ENCODE data around the gene WWOX. TPM values are rescaled to one million over a fixed set of nuclear protein-coding genes. Genes with fewer than 3 reads are reported as not detected.

WWOX gene
- total and polyA plus RNA-seq, 2 of the 8 experiments (the other 6 are each of a cell fraction or from before 2014, with no cell fraction given) = 5.4 to 16.7 TPM

DNA sequence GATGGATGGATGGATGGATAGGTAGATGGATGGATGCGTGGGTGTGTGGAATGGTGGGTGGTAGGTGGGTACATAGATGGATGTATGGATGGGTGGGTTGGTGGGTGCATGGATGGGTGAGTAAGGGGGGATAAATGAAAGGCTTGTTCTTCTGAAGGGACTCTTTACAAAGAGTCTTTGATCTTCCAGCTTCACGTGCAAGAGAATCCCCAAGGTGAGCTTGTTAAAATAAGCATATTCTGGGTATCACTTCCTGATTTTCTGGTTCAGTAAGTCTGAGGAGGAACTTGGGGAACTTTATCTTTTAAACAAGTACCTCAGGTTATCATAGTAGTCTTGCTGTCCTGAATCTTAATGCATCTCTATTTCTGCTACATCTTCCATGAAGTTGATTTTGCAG is 862.0 kb downstream of the WWOX start:
- WGBS, 2 experiments (ENCODE audit: extremely low coverage in 1 of 2, insufficient coverage in 1 of 2, insufficient read length in 1 of 2, insufficient replicate concordance in 2 of 2, low coverage in 1 of 2, low lambda C conversion rate in 2 of 2, missing lambda C conversion rate in 1 of 2) = 93 to 100% methylated on average over 1 to 2 of the region's 2 CpGs
- Histone ChIP-seq H3K9ac (replicated peaks in 1 of 4; ENCODE audit: extremely low read depth in 1 of 4, low read depth in 3 of 4, low read length in 3 of 4) (no peak overlapping the region), H3K4me1 (replicated peaks in 1 of 4; ENCODE audit: control insufficient read depth in 3 of 4, insufficient read depth in 4 of 4, low read length in 3 of 4) (peaks cover 0 to 3% (median 0%) of the 10 kb centered on the region in 4 experiments; a peak in 1 of 7 replicates), H3K9me3 (ENCODE audit: insufficient read depth in 2 of 2, low read depth in 1 of 2, low read length in 1 of 2) (no peaks in the 10 kb centered on the region), H4K91ac (replicated peaks; ENCODE audit: insufficient read length, low read length) (no peak overlapping the region), H3K23ac (ENCODE audit: insufficient read length) (no peak overlapping the region), H3K27me3 (replicated peaks in 1 of 4; ENCODE audit: control insufficient read depth in 3 of 4, extremely low read depth in 1 of 4, insufficient read depth in 3 of 4, low read length in 3 of 4) (no peaks in the 10 kb centered on the region), H3K4me2 (ENCODE audit: insufficient read depth in 1 of 2, low read depth in 2 of 2, low read length in 2 of 2) (no peak overlapping the region), H4K20me1 (replicated peaks in 1 of 2; ENCODE audit: control insufficient read depth in 1 of 2, insufficient read depth in 2 of 2, low read length in 2 of 2) (no peaks in the 10 kb centered on the region), H4K8ac (ENCODE audit: extremely low read depth, insufficient read depth, low read length) (no peak overlapping the region), H3K79me2 (ENCODE audit: control insufficient read depth in 1 of 2, insufficient read depth in 2 of 2, low read length in 2 of 2) (no peaks in the 10 kb centered on the region), H2BK5ac (ENCODE audit: low read depth, low read length) (no peak overlapping the region), H3K14ac (ENCODE audit: insufficient read length) (no peak overlapping the region), H3K79me1 (ENCODE audit: low read depth, low read length) (no peaks in the 10 kb centered on the region), H2BK120ac (replicated peaks; ENCODE audit: low read depth, low read length) (no peak overlapping the region), H2BK12ac (ENCODE audit: low read depth, low read length) (no peak overlapping the region), H2BK15ac (ENCODE audit: low read length) (no peak overlapping the region), H2AK5ac (ENCODE audit: low read depth, low read length) (no peak overlapping the region), H3K56ac (replicated peaks; ENCODE audit: insufficient read length, low read depth, low read length) (no peak overlapping the region), H3K36me3 (ENCODE audit: control insufficient read depth in 2 of 4, insufficient read depth in 4 of 4, low read length in 3 of 4) (no peaks in the 10 kb centered on the region), H3K4ac (replicated peaks; ENCODE audit: insufficient read length, low read depth, low read length) (no peak overlapping the region), H3K23me2 (ENCODE audit: low read depth, low read length) (no peaks in the 10 kb centered on the region; the same call in 1 of the 2 replicates), H2BK20ac (ENCODE audit: low read length) (no peak overlapping the region), H4K5ac (ENCODE audit: insufficient read length, low read depth, low read length) (no peak overlapping the region), H3K18ac (ENCODE audit: extremely low read depth, low read length) (no peak overlapping the region), H2AFZ (ENCODE audit: low read length) (no peak overlapping the region), H3K27ac (ENCODE audit: low read depth, low read length) (no peak overlapping the region), H3K4me3 (ENCODE audit: extremely low read depth in 1 of 4, insufficient read depth in 2 of 4, low read depth in 3 of 4, low read length in 4 of 4) (no peak overlapping the region)
- CTCF ChIA-PET (ENCODE audit: partially characterized antibody) = interaction anchor here (0.6 to 0.8 kb wide), 2 partner anchors 16 to 58 kb away, joined by 3 read pairs; no protein-coding TSS in a partner anchor
- POLR2A ChIA-PET (ENCODE audit: partially characterized antibody) = no interaction called here
- FAIRE-seq (no peak), DNase-seq (ENCODE audit: low read depth in 1 of 2, low spot score in 2 of 2) (no peak)
- TF ChIP-seq NRF1 (IDR thresholded peaks at IDR 0.05; ENCODE audit: low read depth, low read length) (no peak), CBX5 (IDR thresholded peaks at IDR 0.05; ENCODE audit: low read depth, low read length) (no peak)
- TF ChIP-seq, protein P1, sequence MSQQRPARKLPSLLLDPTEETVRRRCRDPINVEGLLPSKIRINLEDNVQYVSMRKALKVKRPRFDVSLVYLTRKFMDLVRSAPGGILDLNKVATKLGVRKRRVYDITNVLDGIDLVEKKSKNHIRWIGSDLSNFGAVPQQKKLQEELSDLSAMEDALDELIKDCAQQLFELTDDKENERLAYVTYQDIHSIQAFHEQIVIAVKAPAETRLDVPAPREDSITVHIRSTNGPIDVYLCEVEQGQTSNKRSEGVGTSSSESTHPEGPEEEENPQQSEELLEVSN (IDR thresholded peaks at IDR 0.05) = no peak

Measured in H1 (cell line).